GM12891 (cell line): ENCODE results near the gene TBC1D22A.
A peak's percentile ranks its signal among the peaks of the same experiment; 100 is the strongest.

ENCODE experiments used
- DNase-seq: peaks from one replicate; pipeline ENCODE4 v3.0.0; 2011; ENCODE audit warnings: low spot score; ENCODE audit not compliant: insufficient read length
- FAIRE-seq: peaks from 2 replicates; lab custom pipeline; 2011; peaks lifted over from hg19 to GRCh38; lab: Jason Lieb, UNC
- PAX5 ChIP-seq: IDR thresholded peaks from 2 replicates; pipeline ENCODE4 v1.6.1; 2011; ENCODE audit warnings: low read length, moderate library complexity, mild to moderate bottlenecking; ENCODE audit not compliant: insufficient read depth, severe bottlenecking
- POLR2A ChIP-seq: IDR thresholded peaks from 2 replicates; pipeline ENCODE4 v1.6.1; 2011; ENCODE audit warnings: low read depth, low read length, control low read depth
- POLR2AphosphoS5 ChIP-seq: IDR thresholded peaks from 2 replicates; pipeline ENCODE4 v1.6.1; 2011; ENCODE audit warnings: low read depth, low read length, control low read depth
- POU2F2 ChIP-seq: IDR thresholded peaks from 2 replicates; pipeline ENCODE4 v1.6.1; 2011; ENCODE audit warnings: low read depth, mild to moderate bottlenecking, control low read depth, low read length, moderate library complexity
- SPI1 ChIP-seq: IDR thresholded peaks from 2 replicates; pipeline ENCODE4 v1.6.1; 2011; ENCODE audit warnings: low read depth, low read length, control low read depth
- TAF1 ChIP-seq: IDR thresholded peaks from 2 replicates; pipeline ENCODE4 v1.6.1; 2011; ENCODE audit warnings: low read depth, low read length, control low read depth

TBC1D22A gene

DNA sequence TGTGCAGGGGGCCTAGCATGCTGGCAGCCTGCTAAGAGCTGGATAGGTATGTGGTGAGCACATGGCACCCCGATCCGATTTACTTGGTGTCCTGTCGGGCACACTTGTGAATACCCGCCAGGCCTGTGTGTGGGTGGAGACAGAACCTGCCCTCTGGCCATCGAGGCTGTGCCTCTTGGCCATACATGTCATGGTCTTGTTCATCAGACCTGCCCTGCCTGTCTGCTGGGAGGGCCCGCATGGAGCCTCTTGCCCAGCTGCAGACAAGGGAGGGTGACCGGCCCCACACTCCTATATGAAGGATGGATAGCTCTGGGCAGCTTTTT is 310.2 kb downstream of the TBC1D22A start:
- no peak for DNase-seq
- no peak for FAIRE-seq
- no peak for TF ChIP-seq POLR2A
- TF ChIP-seq TAF1: no peak
- no peak for TF ChIP-seq POU2F2
- TF ChIP-seq PAX5: no peak
- TF ChIP-seq SPI1: no peak
- no peak for TF ChIP-seq POLR2AphosphoS5

- DNase-seq (no peak), FAIRE-seq (no peak)
- TF ChIP-seq POLR2A (no peak), TAF1 (no peak), SPI1 (no peak), PAX5 (no peak), POU2F2 (no peak), POLR2AphosphoS5 (no peak)
Observed at GRCh38 chr22:47073075-47073474, 310.6 kb downstream of the TBC1D22A start.

DNA sequence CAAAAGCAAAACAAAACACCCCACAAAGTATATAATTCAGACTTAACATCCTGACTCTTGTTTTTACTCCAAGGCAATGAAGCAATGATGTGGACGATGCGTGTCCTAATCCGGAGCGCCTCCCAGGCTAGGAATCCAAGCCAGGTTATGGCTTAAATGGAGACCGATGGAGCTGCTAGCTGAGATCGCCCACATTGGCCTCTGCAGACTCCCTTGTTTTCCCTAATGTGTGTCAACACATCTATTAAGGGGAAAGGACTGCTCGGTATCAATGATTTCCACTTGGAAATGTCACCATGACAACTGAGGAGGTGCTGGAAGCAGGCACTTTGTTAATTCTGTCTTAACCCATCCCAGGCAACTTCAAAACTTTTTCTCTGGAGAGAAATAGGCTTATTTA is 311.7 kb downstream of the TBC1D22A start:
- DNase-seq: no peak
- no peak for TF ChIP-seq POU2F2
- no peak for TF ChIP-seq TAF1
- TF ChIP-seq SPI1: no peak
- TF ChIP-seq POLR2AphosphoS5: no peak
- TF ChIP-seq POLR2A: no peak
- no peak for TF ChIP-seq PAX5
- no peak for FAIRE-seq

DNA sequence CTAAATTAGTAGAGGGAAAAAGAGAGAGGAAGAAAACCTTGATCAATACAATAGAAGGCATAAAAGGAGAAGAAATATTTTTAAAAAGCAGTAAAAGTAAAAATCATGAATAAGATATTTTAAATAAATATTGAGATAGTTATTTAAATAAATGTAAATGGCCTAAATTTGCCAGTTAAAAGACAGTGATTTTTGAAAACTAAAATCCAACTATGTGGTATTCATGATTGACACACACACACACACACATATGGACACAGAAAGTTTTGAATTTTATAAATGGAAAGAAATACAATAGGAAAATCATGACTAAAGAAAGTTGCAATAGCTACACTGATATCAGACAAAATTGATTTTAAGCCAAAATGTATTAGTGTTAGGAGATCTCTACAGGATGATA is 313.1 kb downstream of the TBC1D22A start:
- no peak for DNase-seq
- TF ChIP-seq TAF1 (no peak), POU2F2 (no peak), POLR2A (no peak), POLR2AphosphoS5 (no peak), SPI1 (no peak)
- FAIRE-seq: no peak

DNA sequence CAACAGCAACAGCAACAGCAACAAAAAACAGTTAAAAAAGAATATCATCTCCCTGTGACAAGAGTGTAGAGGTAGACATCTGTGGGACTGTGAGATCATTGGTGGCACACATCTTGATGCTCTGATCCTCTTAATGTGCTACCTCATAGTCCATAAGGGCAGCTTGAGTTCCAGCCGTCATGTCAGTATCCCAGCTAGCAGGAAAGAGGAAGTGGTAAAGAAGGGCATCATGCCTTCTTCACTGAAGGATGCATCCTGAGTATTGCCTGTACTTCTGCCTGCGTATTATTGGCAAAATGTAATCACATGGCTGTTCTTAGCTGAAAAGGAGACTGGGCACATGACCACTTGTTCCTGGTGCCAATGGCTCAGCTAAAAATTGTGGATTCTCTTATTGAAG is 314.3 kb downstream of the TBC1D22A start:
- no peak for FAIRE-seq
- TF ChIP-seq POU2F2: no peak
- no peak for TF ChIP-seq POLR2A
- TF ChIP-seq PAX5: no peak
- no peak for TF ChIP-seq POLR2AphosphoS5
- TF ChIP-seq TAF1: no peak
- peak; percentile 54 for TF ChIP-seq SPI1
- DNase-seq: no peak

DNA sequence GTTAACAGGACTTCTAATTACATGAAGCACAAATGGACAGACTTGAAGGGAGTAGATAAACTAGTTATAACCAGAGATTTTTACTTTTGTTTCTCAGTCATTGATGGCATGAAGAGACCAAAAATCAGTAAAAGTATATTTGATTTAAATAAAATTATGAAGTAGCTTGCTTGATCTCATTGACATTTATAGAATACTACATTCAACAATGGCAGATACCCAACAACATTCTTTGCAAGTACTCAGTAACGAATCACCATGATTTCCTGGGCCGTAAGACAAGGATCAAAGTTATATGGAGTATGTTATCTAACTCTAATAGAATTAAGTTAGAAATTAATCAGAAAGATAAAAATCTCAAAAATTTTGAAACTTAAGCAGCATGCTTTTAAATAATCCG is 317.6 kb downstream of the TBC1D22A start:
- TF ChIP-seq POU2F2 (no peak), TAF1 (no peak), POLR2A (no peak), PAX5 (no peak), POLR2AphosphoS5 (no peak), SPI1 (no peak)
- no peak for FAIRE-seq

GRCh38 chr22:47082505-47082904 is 320.1 kb downstream of the TBC1D22A start:
- DNase-seq (no peak), FAIRE-seq (no peak)
- TF ChIP-seq POLR2AphosphoS5: no peak

More for the DNA sequence above, 317.6 kb downstream of the TBC1D22A start:
- no peak for DNase-seq

GRCh38 chr22:47083379-47083986 is 321.0 kb downstream of the TBC1D22A start:
- FAIRE-seq (no peak), DNase-seq (no peak)
- no peak for TF ChIP-seq TAF1
- TF ChIP-seq SPI1: no peak
- no peak for TF ChIP-seq POLR2AphosphoS5
- TF ChIP-seq PAX5: no peak
- TF ChIP-seq POLR2A: no peak
- no peak for TF ChIP-seq POU2F2

DNA sequence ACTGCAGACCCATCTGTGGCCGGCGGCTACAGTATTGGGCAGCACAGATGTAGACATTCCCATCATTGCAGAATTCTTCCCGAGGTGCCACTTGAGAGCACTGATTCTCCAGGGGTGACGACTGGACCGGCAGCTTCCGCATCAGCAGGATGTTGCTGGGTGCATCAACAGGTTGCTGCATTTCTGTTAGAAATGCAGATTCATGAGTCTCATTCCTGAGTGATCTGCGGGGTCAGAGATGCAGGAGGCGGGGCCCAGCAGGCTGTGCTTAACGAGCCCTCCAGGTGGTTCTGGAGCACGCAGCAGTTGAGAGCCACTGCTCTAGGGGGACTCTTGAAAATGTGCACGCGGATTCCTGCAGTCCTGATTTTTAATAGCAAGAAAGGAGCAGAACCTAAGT is 321.8 kb downstream of the TBC1D22A start:
- FAIRE-seq (no peak), DNase-seq (no peak)
- no peak for TF ChIP-seq TAF1
- no peak for TF ChIP-seq SPI1
- TF ChIP-seq POLR2AphosphoS5: no peak
- TF ChIP-seq POU2F2: no peak
- no peak for TF ChIP-seq POLR2A
- no peak for TF ChIP-seq PAX5

DNA sequence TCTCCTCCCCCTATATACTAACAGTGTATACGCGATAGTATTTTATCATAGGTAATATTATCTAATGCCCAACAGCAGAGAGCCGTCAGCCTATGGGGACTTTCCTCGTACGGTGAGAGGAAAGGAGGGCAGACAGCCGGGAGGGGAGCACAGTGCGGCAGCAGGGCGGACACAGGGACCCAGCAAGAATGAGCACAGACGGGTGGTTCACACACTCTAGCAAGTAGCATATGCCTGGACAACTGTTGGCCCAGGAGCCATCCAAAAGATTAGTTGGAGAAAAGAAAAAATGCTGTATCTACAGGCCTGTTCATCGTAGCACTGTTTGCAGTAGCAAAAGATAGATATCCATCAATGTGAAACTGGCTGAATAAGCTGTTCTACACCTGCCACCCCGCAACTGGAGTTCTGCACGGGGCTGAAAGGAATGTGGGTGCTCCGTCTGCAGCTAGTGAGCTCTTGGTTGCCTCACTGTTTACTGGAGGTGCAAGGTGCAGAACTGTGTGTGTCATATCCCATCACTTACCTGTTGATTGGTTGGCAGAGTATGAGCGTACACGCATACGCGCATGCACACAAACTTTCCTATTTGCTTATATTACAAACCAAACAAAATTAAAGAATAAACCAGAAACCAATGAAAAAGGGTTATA is 324.3 kb downstream of the TBC1D22A start:
- TF ChIP-seq TAF1 (no peak), POLR2AphosphoS5 (no peak), POLR2A (no peak), PAX5 (no peak)

DNA sequence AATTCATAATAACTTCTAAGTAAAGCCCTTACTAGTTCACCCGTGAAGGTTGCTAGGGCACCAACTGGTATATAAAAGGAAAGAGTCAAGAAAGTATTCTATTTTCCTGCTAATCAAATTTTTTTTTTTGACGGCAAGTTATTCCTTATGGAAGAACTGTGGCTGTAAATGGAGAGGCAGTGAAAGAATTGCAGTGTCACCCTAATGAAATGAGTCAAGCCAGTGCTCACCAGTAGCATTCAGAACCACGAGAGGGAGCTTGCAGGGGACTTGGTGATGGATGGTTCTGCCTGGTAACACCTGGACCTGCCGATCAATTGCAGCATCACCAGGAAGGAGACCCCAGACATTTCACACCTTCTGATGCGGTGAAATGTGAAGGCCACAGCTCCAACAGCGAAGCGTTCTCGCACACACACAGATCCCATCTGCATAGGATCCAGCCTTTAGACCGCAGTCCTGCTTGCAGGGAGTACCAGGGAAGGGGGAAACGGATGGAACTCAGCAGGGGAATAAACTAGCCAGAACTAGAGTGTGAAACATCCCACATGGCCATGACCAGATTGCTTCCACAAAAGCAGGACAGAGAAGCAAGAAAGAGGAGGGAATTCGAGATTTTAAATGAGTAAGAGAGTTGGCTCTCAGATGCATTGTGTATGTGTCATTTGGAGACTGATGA is 326.2 kb downstream of the TBC1D22A start:
- no peak for DNase-seq

More for the DNA sequence above, 324.3 kb downstream of the TBC1D22A start:
- no peak for FAIRE-seq
- DNase-seq: no peak

More for the DNA sequence above, 326.2 kb downstream of the TBC1D22A start:
- TF ChIP-seq POLR2A (no peak), TAF1 (no peak), POLR2AphosphoS5 (no peak), SPI1 (no peak), POU2F2 (no peak), PAX5 (no peak)
- FAIRE-seq: no peak
